Right cardiac atrium (tissue), 5 donors: ENCODE data around the gene CENPE. TPM values are rescaled to one million over a fixed set of nuclear protein-coding genes. Genes with fewer than 3 reads are reported as not detected.
A peak's percentile ranks its signal among the peaks of the same experiment; 100 is the strongest.

Experiments used
- ATAC-seq, 2 donors: fragments of 200-7000 bp; cut with Tn5 transposase; one replicate each; pipeline versions ENCODE4 v1.8.0 to v1.9.1; 2020; ENCODE audit warnings: moderate library complexity in 2 of 2, mild to moderate bottlenecking in 1 of 2
- DNase-seq, 3 donors: peaks; one replicate each; pipeline ENCODE4 v3.0.0-alpha.2; 2020
- H3K27ac ChIP-seq: one replicate; pipeline ENCODE4 v1.5.1; 2013; ENCODE audit warnings: mild to moderate bottlenecking, low read length, control low read depth, moderate library complexity
- H3K27me3 ChIP-seq: one replicate; pipeline ENCODE4 v1.6.1; 2013; ENCODE audit not compliant: control insufficient read depth, insufficient read depth
- H3K4me1 ChIP-seq: one replicate; pipeline ENCODE4 v1.6.1; 2013; ENCODE audit warnings: low read length; ENCODE audit not compliant: control insufficient read depth, insufficient read depth
- H3K4me3 ChIP-seq: one replicate; pipeline ENCODE4 v1.5.1; 2013; ENCODE audit warnings: low read length, control low read depth
- H3K9me3 ChIP-seq: one replicate; pipeline ENCODE4 v1.6.1; 2013; ENCODE audit warnings: low read length; ENCODE audit not compliant: control insufficient read depth
- WGBS: extraction: QIAGEN DNeasy Blood & Tissue Kit; methylation state at CpG from one replicate; pipeline ENCODE4 v1.1.7; 2013; 5-methylcytosine and 5-hydroxymethylcytosine counted together
- intact Hi-C, 4 donors: fragments of 100-400 bp; cut with DNase I; formaldehyde crosslinking; loops; one replicate each; pipeline versions ENCODE4 v1.11.0 to v1.14.0; 2022 to 2023
- polyA plus RNA-seq: library from polyadenylated mRNA; stranded (reverse); fragments of 200-250 nt; gene quantifications from one replicate; pipeline ENCODE4 v1.2.3, GENCODE V29; 2013
- total RNA-seq, 4 donors: library from RNA; stranded (reverse); fragmentation: NEBNext Ultra II Directional; extraction: Animal tissue kit (Norgen Biotek cat#: 25700); gene quantifications; one replicate each; pipeline ENCODE4 v1.2.1, GENCODE V29; 2021
- donor health status: healthy with polysubstance abuse.
- donor health status: DM: no; HTN: yes; CAD: no.
- donor health status: DM: no; HTN: no; CAD: no.
- donor health status: DM: no; HTN: yes; CAD: no; lungs with severe emphysema.
- donor health status: DM: yes; HTN: yes; CAD: no.

Gene CENPE
- total and polyA plus RNA-seq, 5 donors = 0.14 to 0.77 (median 0.59) TPM

- Histone ChIP-seq H3K9me3 (no peaks in the 10 kb centered on the region), H3K27me3 (no peaks in the 10 kb centered on the region), H3K27ac (no peak overlapping the region), H3K4me3 (no peak overlapping the region), H3K4me1 (no peaks in the 10 kb centered on the region)
- no peak for DNase-seq
- WGBS = 95% methylated on average over 3 of the region's 3 CpGs
- intact Hi-C loops = no loop called here
- no peak for ATAC-seq
Observed at GRCh38 chr4:103123114-103123513, 75.0 kb downstream of the CENPE start.

- DNase-seq = no peak
- Histone ChIP-seq H3K4me1 (no peaks in the 10 kb centered on the region), H3K27ac (no peak overlapping the region), H3K27me3 (no peaks in the 10 kb centered on the region), H3K4me3 (no peak overlapping the region), H3K9me3 (no peaks in the 10 kb centered on the region)
- ATAC-seq = no peak
- 87% methylated on average over 1 of the region's 1 CpG for WGBS
- intact Hi-C loops = no loop called here
Observed at GRCh38 chr4:103118166-103118565, 80.0 kb downstream of the CENPE start.

GRCh38 chr4:103111598-103111997 is 86.5 kb downstream of the CENPE start:
- Histone ChIP-seq H3K4me3 (no peak overlapping the region), H3K27me3 (no peaks in the 10 kb centered on the region), H3K27ac (no peak overlapping the region), H3K4me1 (no peaks in the 10 kb centered on the region), H3K9me3 (no peaks in the 10 kb centered on the region)
- no peak for ATAC-seq
- DNase-seq = no peak
- intact Hi-C loops = no loop called here
- WGBS = 99% methylated on average over 4 of the region's 4 CpGs

GRCh38 chr4:103108542-103108941 is 89.6 kb downstream of the CENPE start:
- H3K4me1 ChIP-seq = no peaks in the 10 kb centered on the region
- ATAC-seq (no peak), DNase-seq (no peak)
- H3K4me3 ChIP-seq = no peak overlapping the region
- no peak overlapping the region for H3K27ac ChIP-seq
- no peaks in the 10 kb centered on the region for H3K27me3 ChIP-seq
- no peaks in the 10 kb centered on the region for H3K9me3 ChIP-seq
- WGBS = 93% methylated on average over 4 of the region's 4 CpGs
- intact Hi-C loops = no loop called here

- no peak for ATAC-seq
- 92% methylated on average over 2 of the region's 2 CpGs for WGBS
- Histone ChIP-seq H3K9me3 (no peaks in the 10 kb centered on the region), H3K4me3 (no peak overlapping the region), H3K27ac (no peak overlapping the region), H3K4me1 (no peaks in the 10 kb centered on the region), H3K27me3 (no peaks in the 10 kb centered on the region)
- intact Hi-C loops = no loop called here
- DNase-seq = no peak
Observed at GRCh38 chr4:103105558-103106356, 92.4 kb downstream of the CENPE start.

- no peak overlapping the region for H3K4me3 ChIP-seq
- H3K27me3 ChIP-seq = no peaks in the 10 kb centered on the region
- DNase-seq = no peak
- H3K4me1 ChIP-seq = no peaks in the 10 kb centered on the region
- 93% methylated on average over 3 of the region's 3 CpGs for WGBS
- no peak overlapping the region for H3K27ac ChIP-seq
- ATAC-seq = no peak
- H3K9me3 ChIP-seq = no peaks in the 10 kb centered on the region
- intact Hi-C loops = no loop called here
Observed at GRCh38 chr4:103104886-103105285, 93.3 kb downstream of the CENPE start.

GRCh38 chr4:103100691-103101090 is 97.5 kb downstream of the CENPE start:
- no peaks in the 10 kb centered on the region for H3K9me3 ChIP-seq
- ATAC-seq (no peak), DNase-seq (no peak)
- H3K27ac ChIP-seq = no peak overlapping the region
- no peak overlapping the region for H3K4me3 ChIP-seq
- intact Hi-C loops = no loop called here
- H3K4me1 ChIP-seq = peaks cover 6% of the 10 kb centered on the region
- WGBS = 51% methylated on average over 5 of the region's 5 CpGs
- no peaks in the 10 kb centered on the region for H3K27me3 ChIP-seq

GRCh38 chr4:103099691-103100392 is 98.3 kb downstream of the CENPE start, which contains the start of gene BDH2:
BDH2 (minus strand) TSS chr4:103099834; CDS start chr4:103096254, 3,580 bp downstream.
- 8% methylated on average over 11 of the region's 11 CpGs for WGBS
- ATAC-seq = peak; percentile 96 to 97
- intact Hi-C loops = loop anchor here in 3 of 4 donors (5.0 to 10.0 kb wide), 2 partner anchors 475 to 478 kb away; no protein-coding TSS in a partner anchor

GRCh38 chr4:103098756-103099440 is 99.2 kb downstream of the CENPE start:
- 9% methylated on average over 4 of the region's 4 CpGs for WGBS
- peaks cover 6% of the 10 kb centered on the region for H3K4me1 ChIP-seq
- peak overlapping the region; percentile 97 for H3K4me3 ChIP-seq
- no peaks in the 10 kb centered on the region for H3K27me3 ChIP-seq
- ATAC-seq (peak; percentile 46 to 56), DNase-seq (no peak)
- peak overlapping the region; percentile 25 for H3K27ac ChIP-seq
- intact Hi-C loops = loop anchor here in 3 of 4 donors (5.0 to 10.0 kb wide), 2 partner anchors 474 to 477 kb away; no protein-coding TSS in a partner anchor
- H3K9me3 ChIP-seq = no peaks in the 10 kb centered on the region

More at GRCh38 chr4:103099691-103100392, 98.3 kb downstream of the CENPE start, which contains the start of gene BDH2:
- Histone ChIP-seq H3K27ac (peak within 1 kb of the TSS; percentile 25), H3K4me3 (peak within 1 kb of the TSS; percentile 97), H3K9me3 (no peaks in the 10 kb centered on the region), H3K4me1 (peaks cover 6% of the 10 kb centered on the region), H3K27me3 (no peaks in the 10 kb centered on the region)
- peak in 2 of 3 donors; percentile 34 to 44 for DNase-seq

- H3K27ac ChIP-seq = no peak overlapping the region
- H3K9me3 ChIP-seq = no peaks in the 10 kb centered on the region
- peak overlapping the region; percentile 97 for H3K4me3 ChIP-seq
- intact Hi-C loops = loop anchor here in 3 of 4 donors (5.0 to 10.0 kb wide), 2 partner anchors 474 to 476 kb away; no protein-coding TSS in a partner anchor
- no peaks in the 10 kb centered on the region for H3K27me3 ChIP-seq
- H3K4me1 ChIP-seq = peaks cover 6% of the 10 kb centered on the region
- WGBS = 56% methylated on average over 10 of the region's 10 CpGs
- DNase-seq (peak in 1 of 3 donors; percentile 33), ATAC-seq (peak in 1 of 2 donors; percentile 4)
Observed at GRCh38 chr4:103098341-103098740, 99.8 kb downstream of the CENPE start.
